RPMI7951 (cell line): ENCODE data around the gene LINS1. TPM values are rescaled to one million over a fixed set of nuclear protein-coding genes. Genes with fewer than 3 reads are reported as not detected.

Experiments
- DNase-seq: peaks from one replicate; pipeline ENCODE4 v3.0.0-alpha.2; 2012; ENCODE audit warnings: low read depth
- total RNA-seq: library from RNA; depleted of rRNA; stranded (reverse); fragments of >200 nt; shearing (Covaris generic); gene quantifications from 2 replicates; pipeline ENCODE4 v1.2.3, GENCODE V29; 2014; rRNA removed

The LINS1 gene
- total RNA-seq, 1 experiment from 2014 or later, result 20.4 TPM

DNA sequence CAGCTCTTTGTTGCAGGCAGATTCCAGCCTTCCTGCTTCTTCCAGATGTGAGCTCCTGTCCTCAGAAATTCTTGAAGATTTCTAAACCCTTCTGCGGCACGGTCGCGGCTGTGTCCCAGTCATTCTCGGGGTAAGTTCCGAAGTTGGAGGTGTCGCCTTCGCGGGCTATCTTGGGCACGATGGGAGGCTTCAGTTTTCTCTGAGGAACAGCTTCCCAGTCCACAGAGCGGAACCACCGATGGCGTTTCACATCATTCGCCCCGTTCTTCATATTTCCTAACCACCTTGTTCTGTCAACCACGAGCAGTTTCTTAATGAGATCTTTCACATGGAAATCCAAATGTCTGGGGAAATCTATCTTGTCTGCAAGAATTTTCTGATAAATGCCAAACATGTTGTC, 48.5 kb downstream of the LINS1 start:
- no peak for DNase-seq

GRCh38 chr15:100547961-100548360, 54.0 kb downstream of the LINS1 start:
- no peak for DNase-seq

DNA sequence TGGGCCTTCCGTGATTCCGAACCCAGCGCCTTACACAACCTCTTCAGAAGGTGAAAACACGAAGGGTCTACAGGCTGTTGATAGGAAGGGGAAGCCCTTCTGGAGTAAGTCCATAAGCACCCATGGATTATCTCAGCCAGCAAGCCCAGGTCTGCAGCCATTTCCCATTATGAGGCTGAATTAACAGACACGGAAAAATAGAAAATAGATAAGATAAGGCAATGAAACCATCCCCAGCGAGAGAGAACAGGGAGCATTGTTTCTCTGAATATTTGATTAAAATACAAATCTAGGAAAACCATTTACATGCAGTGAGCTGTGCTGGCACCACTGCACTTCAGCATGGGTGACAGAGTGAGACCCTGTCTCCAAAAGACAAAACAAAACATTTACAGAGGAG, 57.0 kb downstream of the LINS1 start:
- no peak for DNase-seq

- no peak for DNase-seq
Measured at GRCh38 chr15:100544338-100544841, 57.6 kb downstream of the LINS1 start.

- no peak for DNase-seq
Measured at GRCh38 chr15:100542290-100542689, 59.7 kb downstream of the LINS1 start.

- no peak for DNase-seq
Measured at GRCh38 chr15:100537331-100537730, 64.7 kb downstream of the LINS1 start.

GRCh38 chr15:100536733-100537132, 65.3 kb downstream of the LINS1 start:
- no peak for DNase-seq

- DNase-seq, result no peak
Measured at GRCh38 chr15:100533886-100534285, 68.1 kb downstream of the LINS1 start.

DNA sequence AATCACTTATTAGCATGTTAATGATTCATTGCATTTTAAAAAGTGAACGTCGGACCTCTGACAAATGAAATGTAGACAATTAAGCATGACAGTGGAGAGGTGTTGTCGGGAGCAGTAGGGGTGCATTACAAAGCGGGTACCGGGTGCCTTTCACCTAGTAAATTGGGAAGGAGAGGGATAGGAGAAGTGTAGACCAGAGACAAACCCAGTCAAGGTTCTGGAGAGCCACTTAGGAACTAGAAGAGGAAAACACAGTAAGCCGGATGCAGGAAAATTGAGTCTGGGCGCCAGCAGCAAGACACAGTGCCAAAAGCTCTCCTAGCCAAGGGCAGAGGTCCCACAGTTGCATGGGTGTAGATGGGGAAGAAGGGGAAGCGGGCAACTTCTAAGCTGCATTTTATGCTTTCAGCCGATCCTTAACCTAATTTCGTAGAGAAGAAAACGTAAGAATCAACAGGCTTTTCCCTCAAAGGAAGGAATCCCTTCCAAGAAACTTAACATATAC, 70.1 kb downstream of the LINS1 start:
- no peak for DNase-seq

GRCh38 chr15:100531204-100531603, 70.8 kb downstream of the LINS1 start:
- no peak for DNase-seq

- no peak for DNase-seq
Measured at GRCh38 chr15:100529556-100529955, 72.4 kb downstream of the LINS1 start.

DNA sequence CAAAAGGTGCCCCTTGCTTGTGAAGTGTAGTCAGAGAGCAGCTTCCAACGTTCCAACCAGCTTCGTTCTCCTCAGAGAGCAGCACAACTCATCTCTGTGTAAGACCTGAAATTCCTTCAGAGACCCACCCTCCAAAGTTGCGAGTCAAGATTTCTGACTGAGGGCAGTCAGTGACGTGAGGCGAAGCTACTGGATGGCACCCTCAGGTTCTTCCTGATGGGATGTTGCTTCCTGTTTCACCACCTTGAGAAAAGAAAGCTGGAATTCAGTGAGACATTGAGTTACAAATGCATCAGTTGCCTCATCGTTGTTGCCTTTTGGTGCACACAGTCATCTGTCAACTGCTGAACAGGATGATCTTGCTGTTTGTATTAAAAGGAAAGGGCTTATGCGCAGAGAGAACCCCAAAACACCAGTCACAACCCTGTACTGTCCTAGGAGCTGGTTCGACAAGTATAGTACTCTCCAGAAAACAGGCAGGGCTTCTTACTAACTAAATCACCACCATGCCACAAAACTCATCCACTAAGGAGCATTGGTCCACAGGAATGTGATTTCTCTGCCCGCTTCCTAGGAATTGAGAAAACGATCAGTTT, 73.1 kb downstream of the LINS1 start, which contains the start of gene CERS3:
TSS of gene CERS3 (minus strand) at position 118 of the 596 bp plus-strand sequence. CDS start 27,101 bp downstream, outside the sequence.
- no peak for DNase-seq

DNA sequence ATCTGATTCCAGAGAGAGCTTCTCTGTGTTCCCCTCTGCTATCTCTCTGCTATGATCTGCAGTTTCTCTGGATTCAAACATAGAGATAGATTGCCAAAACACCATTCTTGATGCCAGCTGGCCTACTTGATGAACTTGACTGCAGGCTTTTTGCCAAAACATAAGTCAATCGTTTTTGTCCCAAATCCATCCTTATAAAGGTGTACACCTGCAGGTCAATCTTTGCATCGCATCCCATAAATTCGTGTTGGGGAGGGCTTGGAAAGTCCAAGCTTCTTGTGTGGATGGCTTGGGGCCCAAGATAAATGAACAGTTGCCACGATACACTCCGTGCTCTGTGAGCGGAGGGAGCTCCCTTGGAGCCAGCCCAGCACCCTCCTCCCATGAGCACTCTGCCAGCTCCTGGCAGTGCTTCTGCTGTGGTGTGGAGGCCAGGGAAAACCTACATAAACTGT, 75.9 kb downstream of the LINS1 start:
- DNase-seq, result no peak

DNA sequence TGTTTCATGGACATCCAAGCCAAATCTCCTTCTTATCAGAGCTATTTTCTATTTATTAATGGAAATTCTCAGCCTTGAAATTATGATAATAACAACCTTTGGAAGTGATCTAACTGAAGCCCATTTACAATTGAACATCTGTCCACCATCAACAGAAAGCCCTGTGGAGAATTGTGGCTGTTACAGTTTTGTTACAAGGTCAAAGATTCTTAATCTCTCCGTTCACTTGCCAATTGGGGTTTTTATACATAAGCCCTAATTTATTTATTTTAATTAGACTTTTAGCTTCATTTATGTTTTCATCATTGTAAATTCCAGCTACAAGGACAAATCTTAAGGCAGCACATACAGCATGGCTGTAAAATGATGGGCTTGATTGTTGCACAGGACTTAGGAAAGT, 76.5 kb downstream of the LINS1 start:
- DNase-seq, result no peak

DNA sequence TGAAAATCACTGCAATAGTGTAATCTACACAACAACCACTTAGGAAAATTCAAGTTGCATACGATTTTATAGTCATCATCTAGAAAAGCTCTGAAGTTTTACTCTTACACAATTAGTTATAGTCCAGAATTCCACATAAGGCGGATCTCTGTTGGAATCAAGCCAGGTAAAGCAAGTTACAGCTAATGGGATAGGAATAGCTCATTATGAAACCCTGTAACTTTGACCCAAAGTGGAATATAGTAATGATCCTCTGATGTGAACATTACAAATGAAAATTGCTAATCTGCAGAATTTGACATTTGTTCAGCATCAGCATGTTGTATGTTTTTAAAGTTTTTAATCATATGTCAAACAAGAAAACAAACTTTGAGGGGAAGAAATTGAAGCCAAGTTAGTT, 77.7 kb downstream of the LINS1 start:
- no peak for DNase-seq

DNA sequence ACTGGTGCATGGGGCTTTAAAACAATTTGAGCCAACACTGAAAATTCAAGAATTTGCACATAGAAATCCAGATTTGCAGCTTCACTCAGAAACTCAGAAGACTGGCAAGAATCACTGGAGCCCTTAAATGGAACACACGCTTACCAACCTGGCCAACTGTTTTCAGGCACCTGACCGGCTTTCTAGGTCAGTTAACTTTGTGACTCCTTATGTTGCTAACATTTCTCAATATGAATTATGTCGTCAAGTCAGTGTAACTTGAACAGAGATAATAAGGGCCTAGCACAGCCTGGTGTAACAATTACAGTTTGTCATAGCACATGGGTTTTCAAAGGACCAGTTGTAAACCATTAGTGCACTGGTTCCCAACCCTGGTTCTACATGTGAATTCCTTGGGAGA, 80.1 kb downstream of the LINS1 start:
- DNase-seq, result no peak

DNA sequence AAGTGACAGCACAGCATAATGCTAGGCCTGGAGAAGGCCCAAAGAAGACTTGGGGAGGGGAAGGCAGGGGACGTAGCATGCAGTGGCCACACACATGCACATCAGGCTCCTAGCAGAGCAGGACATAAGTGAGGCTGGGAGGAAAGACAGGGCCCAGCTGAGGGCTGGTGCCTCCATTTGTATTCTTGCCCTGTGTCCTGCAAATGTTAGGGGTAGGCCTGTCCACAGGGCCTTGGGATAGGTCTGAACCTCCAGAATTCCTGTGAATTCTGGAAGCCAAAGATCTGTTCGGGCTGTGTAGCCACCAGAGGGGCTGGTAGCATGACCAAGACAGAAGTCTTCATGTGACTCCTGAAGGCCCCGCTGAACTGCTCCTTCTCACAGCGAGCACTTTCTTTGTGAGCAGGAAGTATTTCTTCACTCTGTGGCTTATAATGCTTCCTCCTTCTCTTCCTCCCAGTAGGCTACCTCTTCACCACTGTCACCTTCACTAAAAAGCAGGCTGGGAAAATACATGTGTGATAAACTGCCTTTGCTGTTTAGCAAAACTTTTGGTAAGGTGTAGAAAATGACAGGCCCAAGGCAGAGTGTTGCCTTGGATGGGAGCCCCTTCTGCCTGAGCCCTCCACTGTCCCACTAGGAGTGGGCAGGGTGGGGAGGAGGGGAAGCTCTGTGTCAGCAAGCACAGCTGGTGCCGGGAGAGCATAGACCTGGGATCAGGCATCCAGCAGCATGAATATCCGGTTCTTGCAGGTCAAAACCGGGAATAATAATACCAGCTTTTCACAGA, 81.7 kb downstream of the LINS1 start:
- no peak for DNase-seq

GRCh38 chr15:100517846-100518245, 84.1 kb downstream of the LINS1 start:
- DNase-seq, result no peak

Other genes starting within 250 kb of the LINS1 start
- gene CERS3, start 73.2 kb downstream of the LINS1 start, total RNA-seq, result not detected in 2 replicates
- gene ASB7, start 405 bp upstream of the LINS1 start, total RNA-seq, result 11.5 and 13.5 TPM in 2 replicates